Gastrocnemius medialis (tissue), 4 donors: ENCODE results near the gene CX3CL1. TPM values are rescaled to one million over a fixed set of nuclear protein-coding genes. Genes with fewer than 3 reads are reported as not detected.
"Not testable (repeated sequence)": the region's sequence is repeated elsewhere in the genome, so short reads cannot be mapped to it uniquely, and the experiment has no call there.

Experiments
- ATAC-seq, 2 donors: fragments of 150-250 bp; one replicate each; pipeline ENCODE4 v1.9.1; 2016
- DNase-seq, 2 donors: peaks; one replicate each; pipeline ENCODE4 v3.0.0-alpha.2; 2019
- H3K27ac ChIP-seq, 4 donors: fragments of 200-600 bp; sonication (generic); 1 replicate in 1 of 4; 2 replicates in 3 of 4; pipeline ENCODE4 v1.5.1; 2016 to 2018; ENCODE audit warnings: mild to moderate bottlenecking in 2 of 4, moderate library complexity in 1 of 4
- H3K27me3 ChIP-seq, 3 donors: fragments of 200-600 bp; sonication (generic) in 2 of 3; 1 replicate in 1 of 3; 2 replicates in 2 of 3; pipeline versions ENCODE4 v1.5.1 to v1.6.0; 2016 to 2019; ENCODE audit warnings: mild to moderate bottlenecking in 1 of 3, moderate library complexity in 1 of 3
- H3K36me3 ChIP-seq, 2 donors: fragments of 200-600 bp; sonication (generic) in 1 of 2; one replicate each; pipeline ENCODE4 v1.5.1; 2017 to 2018
- H3K4me1 ChIP-seq, 2 donors: fragments of 200-600 bp; sonication (generic) in 1 of 2; one replicate each; pipeline ENCODE4 v1.5.1; 2016 to 2017; ENCODE audit warnings: mild to moderate bottlenecking in 2 of 2
- H3K4me3 ChIP-seq, 4 donors: fragments of 200-600 bp; sonication (generic) in 3 of 4; 1 replicate in 1 of 4; 2 replicates in 3 of 4; pipeline ENCODE4 v1.5.1; 2016 to 2019; ENCODE audit warnings: mild to moderate bottlenecking in 2 of 4
- H3K9me3 ChIP-seq, 3 donors: fragments of 200-600 bp; sonication (generic) in 2 of 3; 1 replicate in 1 of 3; 2 replicates in 2 of 3; pipeline ENCODE4 v1.5.1; 2016 to 2019
- POLR2A ChIP-seq, 2 donors: fragments of 450-650 bp; IDR thresholded peaks; one replicate each; pipeline ENCODE4 v1.6.1; 2017; ENCODE audit warnings: antibody characterized with exemption in 2 of 2, mild to moderate bottlenecking in 2 of 2, moderate library complexity in 2 of 2
- in situ Hi-C, 4 donors: fragments of 200-750 bp; cut with MboI; loops; one replicate each; pipeline versions ENCODE4 v1.15.0 to v1.8.0; 2017; ENCODE audit warnings: low sequenced_read_pairs in 4 of 4
- intact Hi-C: fragments of 100-400 bp; cut with DNase I; formaldehyde crosslinking; loops from one replicate; pipeline ENCODE4 v1.15.1; 2023; ENCODE audit warnings: low total_unique reads
- total RNA-seq, 4 donors: library from RNA; depleted of rRNA; stranded (reverse); fragments of >200 nt; gene quantifications; one replicate each; pipeline versions ENCODE4 v1.1.0 to v1.2.3, GENCODE V29; 2016
- TF ChIP-seq, protein P1 (sequence below), 5 experiments: fragments of 450-650 bp in 3 of 5; fragments of 200-600 bp in 2 of 5; sonication (generic) in 2 of 5; IDR thresholded peaks in 4 of 5; conservative IDR thresholded peaks in 1 of 5; 1 replicate in 4 of 5; 2 replicates in 1 of 5; pipeline ENCODE4 v1.5.1; 2016 to 2019; ENCODE audit warnings: antibody characterized with exemption in 5 of 5, mild to moderate bottlenecking in 3 of 5, moderate library complexity in 3 of 5

CX3CL1 gene
- total RNA-seq, 4 donors from 2014 or later, result 2.2 to 15.7 (median 6.7) TPM

- in situ Hi-C loops, result no loop called here
These were observed 1.0 kb downstream of the CX3CL1 start for GRCh38 chr16:57373117-57373947.

DNA sequence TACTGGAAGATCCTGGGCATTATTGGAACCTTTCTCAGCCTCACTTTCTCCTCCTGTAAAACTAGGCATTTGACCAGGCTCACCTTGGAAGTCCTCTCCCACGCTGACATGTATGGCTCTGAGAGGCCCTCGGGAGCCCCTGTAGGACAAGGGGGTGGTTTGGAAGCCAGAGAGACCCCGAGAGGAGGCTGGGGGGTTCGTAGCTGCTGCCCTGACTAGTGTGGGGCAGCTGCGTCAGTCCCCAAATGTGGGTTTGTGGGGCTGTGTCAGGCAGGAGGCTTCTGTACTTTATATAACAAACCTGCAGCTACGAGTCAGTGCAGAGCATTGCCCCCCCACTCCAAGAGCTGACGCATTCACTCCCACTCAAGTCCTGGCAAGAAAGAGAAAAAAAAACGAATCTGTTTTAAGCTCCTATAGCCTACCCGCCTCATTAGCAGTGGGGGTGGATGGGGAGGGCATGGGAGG lies 1.8 kb downstream of the CX3CL1 start:
- TF ChIP-seq, protein P1, sequence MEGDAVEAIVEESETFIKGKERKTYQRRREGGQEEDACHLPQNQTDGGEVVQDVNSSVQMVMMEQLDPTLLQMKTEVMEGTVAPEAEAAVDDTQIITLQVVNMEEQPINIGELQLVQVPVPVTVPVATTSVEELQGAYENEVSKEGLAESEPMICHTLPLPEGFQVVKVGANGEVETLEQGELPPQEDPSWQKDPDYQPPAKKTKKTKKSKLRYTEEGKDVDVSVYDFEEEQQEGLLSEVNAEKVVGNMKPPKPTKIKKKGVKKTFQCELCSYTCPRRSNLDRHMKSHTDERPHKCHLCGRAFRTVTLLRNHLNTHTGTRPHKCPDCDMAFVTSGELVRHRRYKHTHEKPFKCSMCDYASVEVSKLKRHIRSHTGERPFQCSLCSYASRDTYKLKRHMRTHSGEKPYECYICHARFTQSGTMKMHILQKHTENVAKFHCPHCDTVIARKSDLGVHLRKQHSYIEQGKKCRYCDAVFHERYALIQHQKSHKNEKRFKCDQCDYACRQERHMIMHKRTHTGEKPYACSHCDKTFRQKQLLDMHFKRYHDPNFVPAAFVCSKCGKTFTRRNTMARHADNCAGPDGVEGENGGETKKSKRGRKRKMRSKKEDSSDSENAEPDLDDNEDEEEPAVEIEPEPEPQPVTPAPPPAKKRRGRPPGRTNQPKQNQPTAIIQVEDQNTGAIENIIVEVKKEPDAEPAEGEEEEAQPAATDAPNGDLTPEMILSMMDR (IDR thresholded peaks at IDR 0.05 in 4 of 5, conservative IDR thresholded peaks at IDR 0.05 in 1 of 5), result no peak
- TF ChIP-seq POLR2A (IDR thresholded peaks at IDR 0.05), result no peak
- Histone ChIP-seq H3K27ac (peak overlapping the region; percentile 18 to 83 (median 81)), H3K27me3 (peaks cover 5 to 11% (median 6%) of the 10 kb centered on the region in 3 donors), H3K4me3 (peak overlapping the region; percentile 51 to 63 (median 53)), H3K36me3 (no peaks in the 10 kb centered on the region), H3K4me1 (peaks cover 0 to 2% of the 10 kb centered on the region in 2 donors), H3K9me3 (no peaks in the 10 kb centered on the region)
- intact Hi-C loops (loop anchor here (5.0 kb wide), 1 partner anchor 72 kb away; no protein-coding TSS in a partner anchor), in situ Hi-C loops (no loop called here)
- DNase-seq, result no peak
- ATAC-seq, result no peak

More at GRCh38 chr16:57373117-57373947, 1.0 kb downstream of the CX3CL1 start:
- H3K4me3 ChIP-seq, result peak overlapping the region; percentile 51 to 63 (median 53)
- peak overlapping the region; percentile 79 to 83 (median 82) for H3K27ac ChIP-seq
- intact Hi-C loops, result loop anchor here (5.0 kb wide), 1 partner anchor 71 kb away; no protein-coding TSS in a partner anchor
- H3K36me3 ChIP-seq, result no peaks in the 10 kb centered on the region
- no peak for TF ChIP-seq POLR2A (IDR thresholded peaks at IDR 0.05)
- DNase-seq, result no peak
- ATAC-seq, result no peak
- no peaks in the 10 kb centered on the region for H3K9me3 ChIP-seq
- H3K4me1 ChIP-seq, result peaks cover 0 to 2% of the 10 kb centered on the region in 2 donors
- H3K27me3 ChIP-seq, result peaks cover 5 to 11% (median 6%) of the 10 kb centered on the region in 3 donors

GRCh38 chr16:57374925-57375465 lies 2.7 kb downstream of the CX3CL1 start:
- H3K9me3 ChIP-seq, ATAC-seq, in situ Hi-C loops, DNase-seq, H3K36me3 ChIP-seq, H3K4me1 ChIP-seq: not testable (repeated sequence)
- Histone ChIP-seq H3K4me3 (peak overlapping the region in 1 of 4 donors; percentile 63), H3K27me3 (peaks cover 5 to 11% (median 6%) of the 10 kb centered on the region in 3 donors), H3K27ac (peak overlapping the region in 2 of 4 donors; percentile 83)
- intact Hi-C loops, result loop anchor here (5.0 kb wide), 1 partner anchor 73 kb away; no protein-coding TSS in a partner anchor

DNA sequence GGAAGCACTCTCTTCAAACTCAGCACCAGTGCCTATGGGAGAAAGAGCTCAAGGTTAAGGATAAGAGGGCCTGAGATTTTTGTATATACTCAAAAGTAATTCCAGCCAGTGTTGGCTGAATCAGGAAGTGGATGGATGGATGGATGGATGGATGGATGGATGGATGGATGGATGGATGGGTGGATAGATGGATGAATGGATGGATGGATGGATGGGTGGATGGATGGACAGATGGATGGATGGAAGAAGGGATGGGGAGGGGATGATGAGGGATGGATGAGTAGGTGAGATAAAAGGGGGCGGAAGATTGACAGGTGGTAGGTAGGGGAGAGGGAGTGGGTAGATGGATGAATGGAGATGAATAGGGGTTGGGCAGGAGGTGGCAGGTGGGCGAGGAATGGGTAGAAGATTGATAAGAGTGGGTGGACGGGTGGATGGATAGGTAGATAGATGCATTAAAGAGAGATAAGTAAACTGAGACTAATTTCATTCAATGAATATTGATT lies 4.1 kb downstream of the CX3CL1 start:
- no peak for ATAC-seq
- peaks cover 5 to 11% (median 6%) of the 10 kb centered on the region in 3 donors for H3K27me3 ChIP-seq
- no peaks in the 10 kb centered on the region for H3K9me3 ChIP-seq
- H3K4me1 ChIP-seq, result peaks cover 0 to 12% of the 10 kb centered on the region in 2 donors
- in situ Hi-C loops (no loop called here), intact Hi-C loops (no loop called here)
- H3K4me3 ChIP-seq, result no peak overlapping the region
- H3K36me3 ChIP-seq, result no peaks in the 10 kb centered on the region
- no peak for TF ChIP-seq POLR2A (IDR thresholded peaks at IDR 0.05)
- TF ChIP-seq, protein P1 (IDR thresholded peaks at IDR 0.05 in 4 of 5, conservative IDR thresholded peaks at IDR 0.05 in 1 of 5), result no peak
- DNase-seq, result no peak
- no peak overlapping the region for H3K27ac ChIP-seq

GRCh38 chr16:57377080-57377841 lies 5.0 kb downstream of the CX3CL1 start:
- in situ Hi-C loops (no loop called here), intact Hi-C loops (no loop called here)
- Histone ChIP-seq H3K4me1 (peaks cover 0 to 12% of the 10 kb centered on the region in 2 donors), H3K27ac (no peak overlapping the region), H3K4me3 (no peak overlapping the region), H3K9me3 (no peaks in the 10 kb centered on the region), H3K27me3 (peaks cover 4 to 7% (median 5%) of the 10 kb centered on the region in 3 donors), H3K36me3 (no peaks in the 10 kb centered on the region)
- ATAC-seq, result no peak
- DNase-seq, result no peak
- TF ChIP-seq POLR2A (IDR thresholded peaks at IDR 0.05), result no peak
- TF ChIP-seq, protein P1 (IDR thresholded peaks at IDR 0.05 in 4 of 5, conservative IDR thresholded peaks at IDR 0.05 in 1 of 5), result no peak
